Activated T-cell treated with anti-CD3 and anti-CD28 coated beads for 48 hours (primary cell): ENCODE results near the gene BTBD9.

Experiments
- DNase-seq: peaks from one replicate; pipeline ENCODE4 v3.0.0-alpha.2; 2020; ENCODE audit warnings: low read depth

Gene BTBD9

DNA sequence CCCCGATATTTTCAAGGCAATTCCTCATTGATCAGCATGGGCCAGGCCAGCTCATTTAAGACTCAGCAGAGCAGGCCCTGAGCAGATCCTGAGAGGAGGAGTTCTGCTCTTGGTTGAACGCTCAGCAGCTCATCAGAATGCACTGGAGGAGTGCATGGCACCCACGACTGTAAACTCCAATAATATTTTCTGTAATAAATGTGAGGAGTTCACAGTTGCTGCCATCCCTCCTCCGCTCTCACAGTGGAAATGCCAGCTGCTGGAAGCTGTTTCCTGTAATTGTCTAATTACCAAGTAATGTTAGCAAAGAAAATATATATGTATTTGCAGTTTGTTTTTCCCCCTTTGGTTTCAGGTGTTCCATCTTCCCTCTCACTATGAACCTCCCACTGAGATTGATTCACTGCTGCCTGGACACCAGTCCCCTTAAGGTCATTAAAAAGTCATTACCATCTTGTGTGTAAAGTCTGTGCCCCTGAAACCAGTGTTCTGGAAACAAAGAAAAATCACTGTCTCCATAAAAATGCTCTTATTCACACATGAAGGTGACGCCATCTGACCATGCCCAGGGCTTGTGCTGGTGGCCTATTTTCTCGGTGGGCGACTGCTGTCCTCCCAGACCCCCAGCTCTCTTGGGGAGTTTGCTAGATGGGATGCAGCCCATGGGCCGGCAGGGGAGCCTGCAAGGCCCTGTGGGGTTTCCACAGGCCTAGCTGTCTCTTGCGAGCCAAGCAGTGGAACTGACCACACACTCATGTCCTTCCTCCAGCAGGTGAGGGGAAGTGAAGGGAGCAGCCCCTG, 446.0 kb downstream of the BTBD9 start:
- DNase-seq, result no peak

DNA sequence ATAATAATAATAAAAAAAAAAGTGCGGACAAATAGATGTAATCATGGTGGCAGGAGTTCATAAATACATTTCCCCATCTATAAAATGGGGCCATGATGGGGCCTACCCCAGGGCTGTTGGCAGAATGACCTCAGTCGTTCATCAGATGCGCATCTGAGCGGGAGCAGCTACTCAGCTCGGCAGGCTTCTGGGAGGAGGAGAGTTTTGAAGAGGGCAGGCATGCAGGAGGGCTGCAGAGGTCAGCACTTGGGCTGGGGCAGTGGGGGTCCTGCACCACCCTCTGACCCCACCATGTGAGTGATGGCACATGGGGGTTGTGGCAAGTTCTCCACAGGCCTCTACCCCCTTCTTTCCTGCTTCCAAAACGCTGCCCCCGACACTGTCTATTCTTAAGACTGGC, 446.7 kb downstream of the BTBD9 start:
- no peak for DNase-seq

DNA sequence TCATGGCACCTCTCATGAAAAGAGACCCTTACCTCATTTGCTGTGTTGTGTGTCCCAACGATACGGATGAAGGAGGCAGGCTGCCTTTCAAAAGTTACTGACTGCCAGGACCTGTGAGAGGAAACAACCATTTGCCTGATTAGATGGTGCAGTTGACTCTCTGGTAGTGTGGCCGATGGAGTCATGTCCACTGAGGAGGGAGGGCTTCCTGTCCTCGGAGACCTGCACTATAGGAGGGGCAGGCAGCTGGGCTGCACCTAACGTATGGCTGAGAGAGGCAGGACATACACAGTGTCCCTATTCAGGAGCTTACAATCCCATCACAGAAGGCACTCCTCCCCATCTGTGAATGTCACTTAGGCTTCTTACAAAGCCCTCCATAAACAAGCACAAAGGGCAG, 447.2 kb downstream of the BTBD9 start:
- DNase-seq, result no peak

DNA sequence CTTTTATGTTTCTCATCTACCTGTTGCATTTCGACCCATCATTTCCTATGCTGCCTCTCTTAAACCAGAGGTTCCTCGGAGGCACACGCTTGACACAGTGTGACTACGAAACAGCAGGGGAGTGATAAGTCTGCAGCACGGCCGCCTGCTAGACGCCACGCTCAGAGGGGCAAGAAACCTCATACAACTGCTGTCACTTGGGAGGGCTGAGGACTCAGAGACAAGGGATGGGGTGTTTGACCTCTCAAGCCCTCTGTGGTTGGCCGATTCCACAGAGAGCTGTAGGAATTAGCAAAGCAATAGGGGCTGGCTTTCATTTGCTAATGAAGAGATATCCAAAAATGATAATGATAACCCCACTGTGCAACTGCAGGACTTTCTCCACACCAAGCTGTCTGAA, 447.7 kb downstream of the BTBD9 start:
- DNase-seq, result no peak

DNA sequence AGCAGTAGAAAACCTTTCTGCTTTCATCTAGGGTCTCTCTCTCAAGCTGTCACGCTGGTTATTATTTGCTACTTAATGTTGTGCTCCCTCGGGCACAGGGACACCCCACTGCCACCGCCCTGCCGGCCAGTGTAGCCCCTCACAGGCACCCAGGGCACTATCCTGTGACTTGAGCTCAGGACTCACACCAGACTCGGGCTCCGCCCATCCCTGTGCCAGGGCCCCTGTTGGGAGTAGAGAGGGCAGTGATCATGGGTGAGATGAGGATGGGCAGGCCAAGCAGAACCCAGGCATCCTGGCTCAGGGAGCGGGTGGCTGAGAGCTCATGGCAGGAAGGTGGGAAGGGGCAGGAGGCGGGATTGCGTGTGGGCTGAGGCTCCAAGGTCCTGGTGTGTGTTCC, 448.3 kb downstream of the BTBD9 start:
- no peak for DNase-seq

DNA sequence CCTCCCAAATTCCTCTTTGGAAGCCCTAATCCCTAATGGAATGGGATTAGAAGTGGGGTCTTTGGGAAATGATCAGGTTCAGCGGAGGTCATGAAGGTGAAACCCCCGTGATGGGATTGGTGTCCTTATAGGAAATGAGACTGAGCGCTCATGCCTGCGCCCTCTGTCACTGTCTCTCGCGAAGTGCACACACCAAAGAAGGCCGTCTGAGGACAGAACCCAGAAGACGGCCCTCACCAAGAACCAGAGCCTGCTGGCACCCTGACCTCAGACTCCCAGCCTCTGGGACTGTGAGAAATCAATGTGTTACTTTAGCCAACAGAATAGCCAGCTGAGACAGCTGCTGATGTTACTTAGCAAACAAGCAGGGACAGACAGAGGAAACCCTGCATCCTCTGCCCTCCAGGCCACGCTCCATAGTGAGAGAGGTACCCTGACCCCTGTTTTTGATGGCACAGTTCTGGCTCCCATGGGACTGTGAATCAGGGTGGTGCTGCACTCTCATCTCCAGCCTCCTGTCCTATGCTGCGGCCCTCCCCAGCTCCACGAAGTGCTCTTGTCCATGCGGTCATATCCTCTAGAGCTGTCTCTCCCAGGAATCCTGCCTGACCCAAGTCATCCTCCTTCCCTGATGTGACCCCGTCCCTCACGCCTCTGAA, 450.9 kb downstream of the BTBD9 start:
- no peak for DNase-seq

DNA sequence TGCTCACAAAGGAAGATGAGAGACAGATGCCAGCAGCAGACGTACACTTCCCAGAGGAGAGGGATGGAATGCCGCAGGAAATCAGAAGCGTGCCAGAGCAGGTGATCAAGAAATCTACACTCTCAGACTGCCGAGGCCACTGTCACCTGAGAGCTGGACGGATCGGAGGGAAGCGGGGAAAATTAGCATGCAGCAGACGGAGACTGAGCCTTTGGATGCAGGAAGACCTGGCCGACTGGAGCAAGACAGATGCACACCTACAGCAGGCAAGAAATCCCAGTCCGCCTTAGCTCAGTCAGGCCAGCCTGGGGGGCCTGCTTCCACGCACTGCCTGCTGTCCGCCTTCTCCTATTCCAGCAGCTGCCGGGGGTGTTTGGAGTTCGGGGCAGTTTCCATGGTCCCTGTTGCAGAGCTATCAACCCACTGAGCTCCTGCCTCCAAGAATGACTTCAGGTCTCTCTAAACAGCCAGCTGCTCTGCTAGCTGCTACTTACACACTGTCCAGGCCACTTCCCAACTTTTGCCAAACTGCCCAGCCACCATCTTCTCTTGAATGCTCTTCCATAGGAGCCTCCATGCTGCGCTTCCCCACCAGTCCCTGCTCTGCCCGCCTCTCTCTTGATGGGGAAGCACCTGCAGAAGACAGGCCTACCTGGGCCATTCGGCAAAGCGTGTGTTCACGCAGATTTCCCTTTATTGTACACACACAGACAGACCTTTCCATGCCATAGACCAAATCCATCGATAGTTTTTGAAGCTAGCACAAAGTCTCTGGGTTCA, 451.7 kb downstream of the BTBD9 start:
- DNase-seq, result no peak

DNA sequence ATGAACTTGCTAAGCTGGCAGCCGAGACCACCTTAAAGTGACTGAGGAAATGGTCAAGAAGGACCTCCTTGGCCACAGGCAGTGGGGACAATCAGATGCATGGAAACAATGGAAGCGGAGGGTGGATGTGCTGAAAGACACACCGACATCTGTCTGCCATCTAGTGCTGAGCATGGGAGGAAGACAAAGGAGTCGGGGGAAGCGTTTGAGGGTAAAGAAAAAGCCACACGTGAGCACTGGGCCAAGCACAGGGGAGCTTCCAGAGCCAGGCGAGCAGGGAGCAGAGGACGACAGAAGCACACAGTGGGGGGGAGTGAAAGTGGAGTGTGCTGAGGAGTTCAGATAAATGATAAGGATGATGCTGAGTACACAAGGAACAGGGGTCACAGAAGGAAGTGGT, 452.4 kb downstream of the BTBD9 start:
- DNase-seq, result no peak

DNA sequence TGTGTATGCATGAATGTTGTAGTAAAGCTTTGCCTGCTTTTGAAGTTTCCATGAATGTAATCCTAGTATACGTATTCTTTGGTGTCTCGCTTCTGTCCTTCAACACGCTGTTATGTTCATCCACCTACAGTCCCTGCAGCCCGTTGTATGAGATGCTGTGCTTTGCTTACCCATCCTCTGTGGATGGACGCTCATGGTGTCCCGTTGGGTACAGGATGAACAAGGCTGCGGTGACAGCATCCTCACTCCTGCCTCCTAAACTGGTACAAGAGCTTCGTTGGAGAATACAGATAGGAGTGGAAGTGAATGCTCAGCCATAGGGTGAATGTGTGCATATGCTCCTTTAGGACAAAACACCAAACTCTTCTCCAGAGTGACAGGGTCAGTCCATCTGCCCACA, 454.0 kb downstream of the BTBD9 start:
- no peak for DNase-seq

DNA sequence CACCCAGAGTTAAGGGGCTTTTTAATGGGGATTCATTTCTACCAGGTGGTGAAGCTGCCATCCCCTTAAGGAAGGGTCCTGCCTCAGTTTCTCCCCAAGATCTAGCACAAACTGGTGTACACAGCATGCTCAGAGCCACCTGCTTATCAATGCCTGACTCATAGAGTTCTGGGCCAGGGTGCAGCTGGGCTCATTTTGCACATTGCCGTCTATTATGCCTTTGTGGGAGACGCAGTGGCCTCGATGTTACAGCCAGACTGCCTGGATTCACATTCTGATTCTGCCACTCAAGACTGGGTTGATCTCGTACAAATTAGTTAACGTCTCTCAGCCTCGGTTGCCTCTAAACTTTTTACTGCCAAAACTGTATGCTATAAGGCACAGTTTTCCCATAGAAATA, 454.5 kb downstream of the BTBD9 start:
- DNase-seq, result no peak

DNA sequence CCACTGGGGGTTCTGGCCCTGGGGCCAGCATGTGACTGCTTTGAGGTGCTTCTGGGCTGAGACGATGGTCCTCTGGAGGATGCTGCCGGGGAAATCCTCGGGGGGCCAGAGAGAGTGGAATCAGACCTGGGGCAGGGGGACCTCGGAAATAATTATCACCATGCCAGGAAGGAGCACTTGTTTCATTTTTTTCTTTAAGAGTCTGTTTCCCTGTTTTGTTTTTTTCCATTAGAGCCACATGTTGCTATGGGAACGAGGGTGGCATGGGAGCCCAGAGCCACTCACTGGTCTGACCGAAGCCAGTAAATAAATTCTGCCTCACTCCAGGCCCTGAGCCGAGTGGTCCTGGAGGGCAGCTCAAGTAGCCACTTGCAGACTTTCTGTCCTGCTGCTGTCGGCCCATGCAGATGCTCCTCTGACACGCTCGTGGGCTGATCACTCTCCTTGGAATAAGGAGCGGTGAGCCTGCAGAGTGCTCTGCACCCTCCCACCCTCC, 455.1 kb downstream of the BTBD9 start:
- DNase-seq, result no peak

DNA sequence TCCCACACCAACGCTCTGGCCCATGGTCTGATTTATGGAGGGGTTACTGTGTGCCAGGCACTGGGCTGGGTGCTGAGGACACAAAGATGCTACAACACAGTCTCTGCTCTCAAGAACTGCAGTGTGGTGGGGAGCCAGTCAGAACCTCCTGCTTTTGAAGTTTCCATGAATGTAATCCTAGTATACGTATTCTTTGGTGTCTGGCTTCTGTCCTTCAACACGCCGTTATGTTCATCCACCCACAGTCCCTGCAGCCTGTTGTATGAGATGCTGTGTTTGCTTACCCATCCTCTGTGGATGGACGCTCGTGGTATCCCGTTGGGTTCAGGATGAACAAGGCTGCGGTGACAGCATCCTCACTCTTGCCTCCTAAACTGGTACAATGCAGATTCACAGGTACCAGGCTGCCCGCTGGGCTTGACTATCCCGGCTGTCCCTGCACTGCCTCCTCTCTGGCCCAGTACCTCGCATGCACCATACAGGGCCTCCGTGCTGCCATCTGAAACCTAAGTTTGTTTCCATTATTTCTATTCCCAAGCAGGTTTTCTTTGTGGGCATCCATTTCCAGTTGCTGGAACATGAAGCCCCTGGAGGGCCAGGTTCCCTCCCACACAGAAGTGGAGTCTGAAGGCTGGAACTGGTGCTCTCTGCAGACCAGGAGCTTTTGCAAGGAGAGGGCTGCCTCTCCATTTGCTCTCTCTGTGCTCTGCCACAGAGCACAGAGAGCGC, 455.7 kb downstream of the BTBD9 start:
- no peak for DNase-seq

DNA sequence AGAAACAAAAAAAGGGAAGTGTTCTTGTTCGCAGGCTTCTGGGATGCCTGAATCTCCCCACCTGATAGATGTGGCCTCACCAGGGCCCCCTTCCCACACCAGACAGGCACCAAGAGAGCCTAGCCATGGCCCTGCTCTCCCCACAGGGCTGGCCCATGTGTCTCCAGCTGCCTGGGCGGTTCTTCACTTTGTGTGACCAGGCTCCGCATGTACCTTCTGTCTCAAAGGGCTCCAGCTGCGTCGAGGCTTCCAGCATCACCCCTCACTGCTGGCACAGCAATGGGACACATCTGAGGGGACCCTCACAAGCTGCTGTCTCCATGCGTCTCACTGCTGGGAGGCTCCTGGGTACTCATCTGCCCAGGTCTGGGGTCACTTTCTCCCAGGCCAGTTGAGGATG, 457.3 kb downstream of the BTBD9 start:
- no peak for DNase-seq

DNA sequence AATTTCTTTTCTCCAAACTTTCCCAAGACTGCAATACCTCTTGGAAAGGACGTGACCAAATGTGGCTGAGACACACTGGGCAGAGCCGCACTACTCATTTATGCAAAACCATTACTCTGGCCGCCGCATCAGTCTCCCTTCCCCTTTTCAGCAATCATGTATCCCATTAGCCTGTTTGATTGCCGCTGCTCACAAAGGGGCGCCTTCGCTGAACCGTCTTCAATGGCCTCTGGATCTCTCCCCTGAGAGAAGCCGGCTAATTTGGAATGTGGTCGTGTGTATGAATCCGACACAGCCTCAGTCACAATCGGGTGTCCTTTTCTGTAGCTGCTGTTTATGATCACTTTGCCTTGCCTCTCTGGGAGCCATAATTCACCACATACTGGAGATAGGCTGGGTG, 459.1 kb downstream of the BTBD9 start:
- DNase-seq, result no peak

DNA sequence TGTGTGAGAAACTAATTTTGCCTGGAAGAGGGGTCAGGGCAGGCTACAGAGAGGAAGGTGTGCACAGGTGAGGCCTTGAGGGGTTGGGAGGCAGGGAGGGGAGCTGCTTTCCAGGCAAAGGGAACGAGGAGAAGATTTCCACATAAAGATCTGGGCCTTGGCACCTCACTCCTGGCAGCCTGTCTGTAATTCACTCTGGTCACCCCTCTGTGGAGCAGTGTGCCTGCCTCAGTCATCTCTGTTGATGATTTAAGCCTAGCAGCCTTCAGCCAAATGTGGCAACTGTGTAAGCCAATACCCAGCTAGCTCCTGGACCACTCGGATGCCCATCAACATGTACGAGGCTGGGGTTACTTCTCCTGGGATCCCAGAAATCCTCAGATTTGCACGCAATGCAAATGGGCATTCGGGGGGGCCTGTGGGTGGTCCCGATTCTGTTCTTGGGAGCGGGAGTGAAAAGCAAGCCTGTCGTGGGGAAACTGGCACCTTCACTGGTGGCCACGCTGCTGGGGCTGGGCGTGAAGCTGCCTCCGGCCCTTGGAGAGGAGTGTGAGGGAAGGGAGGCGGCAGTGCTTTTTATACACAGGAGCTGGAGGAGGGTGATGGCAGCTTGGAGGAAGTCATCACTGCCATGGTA, 459.8 kb downstream of the BTBD9 start:
- no peak for DNase-seq

DNA sequence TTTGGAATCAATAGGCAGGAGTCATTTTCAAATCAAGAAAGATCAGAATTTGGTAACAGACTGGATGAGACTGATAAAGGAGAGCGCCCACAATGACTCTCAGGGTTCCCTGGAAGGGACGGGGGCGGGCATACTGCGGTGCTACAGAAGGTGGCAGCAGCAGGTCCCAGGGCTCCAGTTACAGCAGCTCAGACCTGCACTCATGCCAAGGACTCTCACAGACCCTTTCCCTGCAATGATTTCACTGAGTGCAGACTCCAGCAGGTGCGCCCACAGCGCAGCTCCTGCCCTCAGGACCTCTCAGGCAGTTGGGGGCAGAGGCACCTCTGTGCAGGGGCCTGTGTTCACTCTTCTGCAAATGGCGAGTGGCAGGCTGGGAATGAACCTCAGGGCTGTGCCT, 460.4 kb downstream of the BTBD9 start:
- DNase-seq, result no peak

DNA sequence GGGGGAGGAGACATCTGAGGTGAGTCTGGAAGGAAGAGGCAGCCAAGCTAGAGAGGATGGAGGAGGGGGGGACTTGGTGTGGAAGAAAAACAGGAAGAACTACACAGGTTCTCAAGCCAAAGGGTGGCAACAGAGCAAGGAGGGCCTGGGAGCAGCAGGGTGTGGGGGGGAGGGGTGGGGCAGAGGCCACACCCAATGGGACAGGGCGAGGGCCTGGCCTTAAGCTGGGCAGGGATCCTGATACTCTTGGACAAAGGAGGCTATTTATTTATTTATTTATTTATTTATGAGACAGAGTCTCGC, 461.2 kb downstream of the BTBD9 start:
- no peak for DNase-seq

DNA sequence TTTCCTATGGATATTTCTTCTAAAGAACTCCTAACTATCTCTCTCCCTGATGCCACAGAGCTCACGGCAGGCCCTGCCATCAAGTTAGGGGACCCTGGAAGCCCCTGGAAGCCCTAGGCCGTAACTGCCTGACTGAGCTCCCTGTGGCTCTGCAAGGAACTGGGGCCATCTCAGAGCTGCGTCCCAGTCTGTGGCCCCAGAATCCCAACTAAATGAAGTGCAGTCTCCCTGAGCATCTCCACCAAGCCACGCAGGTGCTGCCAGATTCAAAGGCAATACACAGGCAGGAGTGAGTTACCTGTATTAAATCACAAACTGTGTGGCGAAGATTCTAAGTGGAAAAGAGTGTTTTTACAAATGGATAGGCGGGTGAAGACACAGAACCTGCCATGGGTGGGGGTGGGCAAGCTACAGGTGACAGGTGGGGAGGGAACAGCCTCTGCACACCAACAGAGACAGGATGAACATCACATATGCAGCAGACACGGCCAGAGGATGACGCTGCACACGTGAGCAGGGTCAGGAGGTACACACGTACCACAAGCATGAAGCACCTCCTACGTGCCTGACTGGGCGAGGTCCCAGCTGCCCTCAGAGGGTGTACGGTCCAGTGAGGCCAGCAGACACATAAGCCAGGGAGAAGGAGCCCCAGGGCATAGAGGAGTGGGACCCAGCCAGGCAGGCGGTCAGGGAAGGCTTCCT, 461.7 kb downstream of the BTBD9 start:
- no peak for DNase-seq

DNA sequence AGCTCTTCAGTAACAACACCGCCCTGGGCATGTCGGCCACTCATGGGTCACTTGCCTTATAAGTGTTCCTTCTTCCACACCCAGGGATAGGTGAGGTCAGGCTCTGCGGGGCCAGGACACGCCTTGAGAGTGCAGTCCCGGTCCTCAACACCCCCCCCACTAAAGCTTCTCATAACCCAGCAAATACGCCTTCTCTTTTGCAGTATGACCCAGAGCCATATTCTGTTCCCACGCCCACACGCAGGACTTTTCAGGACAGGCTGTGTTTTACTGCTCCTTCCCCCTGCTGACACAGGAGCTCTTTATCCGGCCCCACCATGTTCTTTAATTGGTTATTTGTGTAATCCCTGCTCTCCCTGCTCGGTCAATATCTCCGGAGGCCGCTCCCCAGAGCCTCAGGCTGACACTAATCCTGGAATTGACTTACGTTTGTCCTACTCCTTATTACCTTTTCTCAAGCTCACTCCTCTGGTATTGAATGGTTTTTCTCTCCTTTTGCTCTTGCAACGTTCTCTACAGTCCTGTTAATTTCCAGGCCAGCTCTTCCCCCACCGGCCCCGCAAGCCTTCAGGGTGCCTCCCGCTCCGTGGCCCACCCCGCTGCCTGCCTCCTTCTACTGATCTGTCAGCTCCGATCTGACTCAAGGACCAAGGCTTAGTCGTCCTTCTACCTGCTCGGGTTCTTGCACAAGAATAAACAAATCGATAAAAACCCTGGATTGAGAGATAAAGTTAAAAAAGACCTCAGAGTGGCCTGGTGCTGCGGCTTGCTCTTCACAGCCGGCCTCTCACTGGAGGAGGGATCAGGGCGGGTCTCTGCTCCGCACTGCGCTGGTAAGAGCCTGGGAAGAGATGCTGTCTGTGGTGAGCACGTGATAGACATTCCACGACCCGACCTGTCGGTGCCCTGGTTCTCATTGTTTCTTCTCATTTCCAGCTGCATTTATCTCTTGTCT, 462.7 kb downstream of the BTBD9 start:
- no peak for DNase-seq

DNA sequence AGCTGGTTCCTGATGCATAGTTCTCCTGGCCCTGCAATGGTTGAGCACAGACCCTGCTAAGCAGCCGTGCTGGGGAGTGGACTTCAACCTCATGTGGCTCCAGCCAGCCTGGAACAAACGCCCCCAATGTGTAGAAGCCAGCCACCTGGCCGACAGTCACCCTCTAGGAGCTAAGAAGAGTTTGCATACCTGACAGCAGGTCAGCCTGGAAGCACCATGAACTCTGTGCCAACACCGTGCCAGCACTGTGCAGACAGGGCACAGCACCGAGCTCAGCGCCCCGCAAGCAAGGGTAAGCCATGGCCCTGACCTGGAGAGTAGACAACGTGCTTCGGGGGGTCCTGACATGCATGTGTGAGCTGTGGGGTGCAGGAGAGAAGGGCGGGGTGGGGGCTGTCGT, 463.9 kb downstream of the BTBD9 start:
- DNase-seq, result no peak
